H1 (cell line): ENCODE results near the gene SH3PXD2A. TPM values are rescaled to one million over a fixed set of nuclear protein-coding genes. Genes with fewer than 3 reads are reported as not detected.

Source experiments
- CTCF ChIA-PET: fragments of 300-600 bp; sonication (Branson Sonifier 250); formaldehyde crosslinking; loops from one replicate; lab custom pipeline; 2021; ENCODE audit not compliant: partially characterized antibody; lab: Charles Lee
- POLR2A ChIA-PET: fragments of 300-600 bp; sonication (Branson Sonifier 250); formaldehyde crosslinking; loops from one replicate; lab custom pipeline; 2021; ENCODE audit warnings: inconsistent platforms; ENCODE audit not compliant: partially characterized antibody; lab: Charles Lee
- DNase-seq, 2 experiments: peaks; one replicate each; pipeline versions ENCODE4 v3.0.0 to v3.0.0-alpha.2; 2010 to 2022; ENCODE audit warnings: low spot score in 2 of 2, low read depth in 1 of 2, mixed read lengths in 1 of 2
- FAIRE-seq: peaks from 2 replicates; lab custom pipeline; 2011; peaks lifted over from hg19 to GRCh38; lab: Jason Lieb, UNC
- H2AFZ ChIP-seq: 2 replicates; pipeline ENCODE4 v1.8.1; 2012; ENCODE audit warnings: low read length, inconsistent platforms
- H2AK5ac ChIP-seq: 2 replicates; pipeline ENCODE4 v1.6.1; 2013; ENCODE audit warnings: low read depth, low read length
- H2BK120ac ChIP-seq: replicated peaks from 2 replicates; pipeline ENCODE3; 2013; ENCODE audit warnings: low read depth, low read length, inconsistent platforms
- H2BK12ac ChIP-seq: 2 replicates; pipeline ENCODE4 v1.6.1; 2013; ENCODE audit warnings: low read depth, low read length
- H2BK15ac ChIP-seq: 2 replicates; pipeline ENCODE4 v1.6.1; 2013; ENCODE audit warnings: low read length
- H2BK20ac ChIP-seq: 2 replicates; pipeline ENCODE4 v1.6.1; 2013; ENCODE audit warnings: low read length
- H2BK5ac ChIP-seq: 2 replicates; pipeline ENCODE4 v1.6.1; 2013; ENCODE audit warnings: low read depth, low read length
- H3K14ac ChIP-seq: 2 replicates; pipeline ENCODE4 v1.6.1; 2013; ENCODE audit warnings: inconsistent platforms; ENCODE audit not compliant: insufficient read length
- H3K18ac ChIP-seq: 2 replicates; pipeline ENCODE4 v1.6.1; 2013; ENCODE audit warnings: low read length; ENCODE audit errors: extremely low read depth
- H3K23ac ChIP-seq: 2 replicates; pipeline ENCODE4 v1.6.1; 2013; ENCODE audit warnings: inconsistent platforms; ENCODE audit not compliant: insufficient read length
- H3K23me2 ChIP-seq: 2 replicates; pipeline ENCODE4 v1.6.1; 2013; ENCODE audit warnings: low read depth, low read length
- H3K27ac ChIP-seq: 2 replicates; pipeline ENCODE4 v1.6.1; 2011; ENCODE audit warnings: low read depth, low read length, inconsistent platforms
- H3K27me3 ChIP-seq, 4 experiments: replicated peaks in 1 of 4; 1 replicate in 1 of 4; 2 replicates in 3 of 4; pipeline versions ENCODE4 v1.6.1 to v1.8.1; 2011 to 2013; ENCODE audit warnings: low read length in 3 of 4, mild to moderate bottlenecking in 3 of 4, inconsistent platforms in 2 of 4, mixed read lengths in 2 of 4, moderate library complexity in 1 of 4; ENCODE audit not compliant: control insufficient read depth in 3 of 4, insufficient read depth in 3 of 4; ENCODE audit errors: extremely low read depth in 1 of 4
- H3K36me3 ChIP-seq, 4 experiments: 2 replicates each; pipeline versions ENCODE4 v1.6.1 to v1.8.1; 2011 to 2013; ENCODE audit warnings: mild to moderate bottlenecking in 4 of 4, low read length in 3 of 4, moderate library complexity in 2 of 4, control low read depth in 1 of 4, inconsistent platforms in 1 of 4; ENCODE audit not compliant: insufficient read depth in 4 of 4, control insufficient read depth in 2 of 4
- H3K4ac ChIP-seq: replicated peaks from 2 replicates; pipeline ENCODE3; 2013; ENCODE audit warnings: low read length, low read depth, mixed read lengths, inconsistent platforms; ENCODE audit not compliant: insufficient read length
- H3K4me1 ChIP-seq, 4 experiments: replicated peaks in 1 of 4; 1 replicate in 1 of 4; 2 replicates in 3 of 4; pipeline versions ENCODE4 v1.6.1 to v1.8.1; 2011 to 2013; ENCODE audit warnings: low read length in 3 of 4, inconsistent platforms in 2 of 4, mixed read lengths in 1 of 4; ENCODE audit not compliant: insufficient read depth in 4 of 4, control insufficient read depth in 3 of 4
- H3K4me2 ChIP-seq, 2 experiments: 2 replicates each; pipeline versions ENCODE4 v1.6.1 to v1.8.1; 2011 to 2013; ENCODE audit warnings: low read depth in 2 of 2, low read length in 2 of 2, control low read depth in 1 of 2, inconsistent platforms in 1 of 2, mild to moderate bottlenecking in 1 of 2; ENCODE audit not compliant: insufficient read depth in 1 of 2
- H3K4me3 ChIP-seq, 4 experiments: fragments of 200-600, 300-600 bp in 1 of 4; sonication (generic), shearing (Covaris generic), sonication (Bioruptor Twin) in 1 of 4; 2 replicates each; pipeline versions ENCODE4 v1.5.1 to v1.8.1; 2011 to 2016; ENCODE audit warnings: low read length in 4 of 4, low read depth in 3 of 4, control low read depth in 2 of 4, inconsistent platforms in 2 of 4, mild to moderate bottlenecking in 2 of 4, mixed read lengths in 1 of 4, moderate library complexity in 1 of 4; ENCODE audit not compliant: insufficient read depth in 2 of 4; ENCODE audit errors: extremely low read depth in 1 of 4
- H3K56ac ChIP-seq: replicated peaks from 2 replicates; pipeline ENCODE3; 2013; ENCODE audit warnings: low read depth, mild to moderate bottlenecking, mixed read lengths, low read length, inconsistent platforms; ENCODE audit not compliant: insufficient read length
- H3K79me1 ChIP-seq: 2 replicates; pipeline ENCODE4 v1.6.1; 2013; ENCODE audit warnings: low read depth, low read length, control low read depth
- H3K79me2 ChIP-seq, 2 experiments: 2 replicates each; pipeline versions ENCODE4 v1.6.1 to v1.8.1; 2012 to 2013; ENCODE audit warnings: low read length in 2 of 2, mild to moderate bottlenecking in 2 of 2, inconsistent platforms in 1 of 2; ENCODE audit not compliant: insufficient read depth in 2 of 2, control insufficient read depth in 1 of 2
- H3K9ac ChIP-seq, 4 experiments: replicated peaks in 1 of 4; 1 replicate in 1 of 4; 2 replicates in 3 of 4; pipeline versions ENCODE4 v1.6.1 to v1.8.1; 2011 to 2013; ENCODE audit warnings: low read depth in 3 of 4, low read length in 3 of 4, control low read depth in 2 of 4, mild to moderate bottlenecking in 2 of 4, moderate library complexity in 2 of 4, inconsistent platforms in 1 of 4; ENCODE audit errors: extremely low read depth in 1 of 4
- H3K9me3 ChIP-seq, 2 experiments: 2 replicates each; pipeline versions ENCODE4 v1.6.1 to v1.8.1; 2012 to 2013; ENCODE audit warnings: mild to moderate bottlenecking in 2 of 2, moderate library complexity in 2 of 2, control low read depth in 1 of 2, inconsistent platforms in 1 of 2, low read depth in 1 of 2, low read length in 1 of 2, mixed read lengths in 1 of 2; ENCODE audit not compliant: insufficient read depth in 2 of 2
- H4K20me1 ChIP-seq, 2 experiments: replicated peaks in 1 of 2; 2 replicates each; pipeline versions ENCODE3 to v1.8.1; 2011 to 2013; ENCODE audit warnings: inconsistent platforms in 2 of 2, low read length in 2 of 2, mild to moderate bottlenecking in 1 of 2; ENCODE audit not compliant: insufficient read depth in 2 of 2, control insufficient read depth in 1 of 2
- H4K5ac ChIP-seq: 2 replicates; pipeline ENCODE4 v1.6.1; 2013; ENCODE audit warnings: low read length, low read depth, mixed read lengths, inconsistent platforms; ENCODE audit not compliant: insufficient read length
- H4K8ac ChIP-seq: 2 replicates; pipeline ENCODE4 v1.8.0; 2013; ENCODE audit warnings: mild to moderate bottlenecking, moderate library complexity, low read length, inconsistent platforms; ENCODE audit not compliant: insufficient read depth; ENCODE audit errors: extremely low read depth
- H4K91ac ChIP-seq: replicated peaks from 2 replicates; pipeline ENCODE3; 2013; ENCODE audit warnings: low read length, mixed read lengths, inconsistent platforms; ENCODE audit not compliant: insufficient read length
- NRF1 ChIP-seq: IDR thresholded peaks from 2 replicates; pipeline ENCODE4 v1.6.1; 2011; ENCODE audit warnings: mild to moderate bottlenecking, low read depth, low read length, improper control_type of control experiment
- SP1 ChIP-seq: IDR thresholded peaks from 2 replicates; pipeline ENCODE4 v1.6.1; 2011; ENCODE audit warnings: low read depth, low read length
- ZNF274 ChIP-seq: IDR thresholded peaks from 2 replicates; pipeline ENCODE4 v1.7.0; 2012; ENCODE audit warnings: low read length, borderline replicate concordance; ENCODE audit errors: extremely low read depth
- WGBS, 2 experiments: shearing (Covaris generic) in 1 of 2; methylation state at CpG; one replicate each; pipeline versions ENCODE4 v1.1.6 to v1.1.7; 2013 to 2015; ENCODE audit warnings: low lambda C conversion rate in 2 of 2, mixed read lengths in 2 of 2, inconsistent platforms in 1 of 2, low coverage in 1 of 2, missing lambda C conversion rate in 1 of 2; ENCODE audit not compliant: insufficient replicate concordance in 2 of 2, insufficient coverage in 1 of 2, insufficient read length in 1 of 2; ENCODE audit errors: extremely low coverage in 1 of 2, missing lambda C conversion rate in 1 of 2; 5-methylcytosine and 5-hydroxymethylcytosine counted together
- polyA plus RNA-seq, 7 experiments: library from polyadenylated mRNA; depleted of rRNA in 3 of 7; stranded (reverse) in 5 of 7; unstranded in 2 of 7; fragments of >200 nt in 5 of 7; fragments of 200-250 nt in 2 of 7; gene quantifications; 1 replicate in 5 of 7; 2 replicates in 1 of 7; 4 replicates in 1 of 7; pipeline versions ENCODE4 v1.2.1 to v1.2.3, GENCODE V29; 2011 to 2013; ENCODE audit warnings: missing spikeins in 2 of 7, mixed read lengths in 2 of 7
- total RNA-seq: library from RNA; stranded (reverse); fragmentation: NEBNext Ultra II Directional; extraction: Animal tissue kit (Norgen Biotek cat#: 25700); gene quantifications from 2 replicates; pipeline ENCODE4 v1.2.1, GENCODE V29; 2021

The SH3PXD2A gene
- total and polyA plus RNA-seq, 2 of the 8 experiments (the other 6 are each of a cell fraction or from before 2014, with no cell fraction given), result 5.4 to 16.3 TPM

GRCh38 chr10:103566536-103566935 lies 288.8 kb downstream of the SH3PXD2A start:
- 77% methylated on average over 3 of the region's 3 CpGs; no CpG with 5 or more reads in 1 of the 2 experiments for WGBS, 2 experiments
- no peaks in the 10 kb centered on the region for H3K79me1 ChIP-seq
- H3K9me3 ChIP-seq, result no peaks in the 10 kb centered on the region
- H2BK5ac ChIP-seq, result no peak overlapping the region
- no peak overlapping the region for H2BK12ac ChIP-seq
- POLR2A ChIA-PET, result no interaction called here
- no peak overlapping the region for H2AK5ac ChIP-seq
- no peak overlapping the region for H3K4ac ChIP-seq
- H2BK120ac ChIP-seq, result no peak overlapping the region
- no peak overlapping the region for H2BK15ac ChIP-seq
- no peak for FAIRE-seq
- TF ChIP-seq SP1 (no peak), ZNF274 (no peak), NRF1 (no peak)
- no peak overlapping the region for H3K4me3 ChIP-seq
- CTCF ChIA-PET, result interaction anchor here (1.2 to 8.0 kb wide), 12 partner anchors 11 to 119 kb away, joined by 3 to 134 read pairs (median 14); partner anchors contain the start of gene CALHM3
- no peak overlapping the region for H4K5ac ChIP-seq
- no peak for DNase-seq
- H3K14ac ChIP-seq, result no peak overlapping the region
- no peaks in the 10 kb centered on the region for H3K23me2 ChIP-seq
- H4K20me1 ChIP-seq, result no peaks in the 10 kb centered on the region
- H3K18ac ChIP-seq, result no peak overlapping the region
- H3K36me3 ChIP-seq, result no peaks in the 10 kb centered on the region
- H3K27me3 ChIP-seq, result no peaks in the 10 kb centered on the region
- H3K23ac ChIP-seq, result no peak overlapping the region
- no peak overlapping the region for H4K8ac ChIP-seq
- H3K56ac ChIP-seq, result no peak overlapping the region
- no peaks in the 10 kb centered on the region for H3K79me2 ChIP-seq
- H3K27ac ChIP-seq, result no peak overlapping the region
- no peak overlapping the region for H2BK20ac ChIP-seq
- no peak overlapping the region for H3K9ac ChIP-seq
- H3K4me2 ChIP-seq, result no peak overlapping the region
- H4K91ac ChIP-seq, result no peak overlapping the region
- no peak overlapping the region for H2AFZ ChIP-seq
- no peaks in the 10 kb centered on the region; a peak in 1 of 7 replicates for H3K4me1 ChIP-seq
